SIG-M5 treated with dmso at 0.1 percent for 504 hours (cell line): ENCODE results near the gene SLC24A5.

Experiments used
- DNase-seq: peaks from one replicate; lab custom pipeline; 2025; ENCODE audit not compliant: unreplicated experiment; lab: John Stamatoyannopoulos, UW

SLC24A5 gene

DNA sequence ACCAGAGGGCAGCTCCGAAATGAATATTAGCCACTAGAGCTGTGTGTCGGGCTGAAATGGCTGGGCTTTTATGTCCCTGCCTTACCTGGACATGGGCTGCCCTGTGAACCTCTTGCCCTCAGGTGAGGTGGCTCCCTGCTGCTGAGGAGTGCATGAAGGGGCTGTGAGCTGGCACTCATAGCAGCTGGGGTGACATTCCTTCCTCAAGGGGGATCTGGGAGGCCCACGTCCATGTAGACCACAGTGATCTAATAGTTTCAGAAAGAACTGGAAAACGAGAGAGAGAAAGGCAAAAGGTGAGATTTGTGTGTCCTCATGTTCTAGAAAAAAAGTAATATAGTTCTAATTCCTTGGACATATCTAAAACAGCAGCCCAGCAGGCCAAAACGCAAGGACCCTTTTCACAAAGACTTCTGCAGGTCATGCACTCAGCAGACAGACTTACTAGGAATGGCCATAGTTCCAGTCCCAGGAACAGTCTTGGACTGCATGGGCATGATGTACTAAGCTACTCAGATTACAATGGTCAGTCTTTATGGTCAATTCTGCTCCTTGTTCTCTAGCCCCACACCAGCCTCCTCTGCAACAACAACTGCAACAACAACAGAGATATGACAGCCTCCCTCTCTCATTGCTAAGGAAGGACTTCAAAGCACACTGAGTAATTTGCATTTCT lies 10.8 kb upstream of the SLC24A5 start:
- no peak for DNase-seq

DNA sequence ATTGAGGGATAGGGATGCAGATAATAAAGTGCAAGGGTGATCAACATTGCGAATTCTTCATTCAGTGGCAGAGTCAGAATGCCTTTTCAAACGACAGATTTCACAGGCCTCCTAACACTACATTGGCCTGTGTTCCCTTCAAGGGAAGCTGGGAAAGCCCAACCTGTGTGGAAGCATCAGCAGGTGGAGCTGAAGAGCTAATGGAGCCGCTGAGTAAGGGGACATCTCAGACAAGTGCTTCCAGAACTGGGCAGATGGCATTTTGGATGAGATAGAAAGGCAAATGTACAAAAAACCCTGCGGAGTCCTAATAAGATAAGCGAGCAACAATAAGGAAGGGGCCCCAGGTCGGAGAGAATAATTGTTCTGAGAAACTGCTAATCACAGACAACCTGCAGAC lies 8.5 kb upstream of the SLC24A5 start:
- no peak for DNase-seq

DNA sequence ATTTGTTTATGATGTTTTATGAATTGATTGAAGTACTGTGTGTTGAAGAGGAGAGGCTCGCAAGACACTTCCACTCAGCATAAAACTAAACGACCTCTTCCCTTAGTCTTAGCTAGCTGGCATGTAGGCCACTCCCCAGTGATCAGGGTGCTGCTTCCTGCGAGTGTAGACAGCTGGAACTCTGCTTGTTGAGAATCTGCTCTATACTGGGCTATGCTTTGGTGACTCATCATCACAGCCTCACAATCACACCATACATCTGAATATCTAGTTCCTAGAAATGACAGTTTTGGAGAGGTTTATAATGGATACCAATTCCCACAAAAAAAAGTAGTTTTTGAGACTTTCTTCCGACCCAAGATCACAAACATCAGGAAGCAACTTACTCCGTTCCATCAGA lies 1.5 kb upstream of the SLC24A5 start:
- no peak for DNase-seq

DNA sequence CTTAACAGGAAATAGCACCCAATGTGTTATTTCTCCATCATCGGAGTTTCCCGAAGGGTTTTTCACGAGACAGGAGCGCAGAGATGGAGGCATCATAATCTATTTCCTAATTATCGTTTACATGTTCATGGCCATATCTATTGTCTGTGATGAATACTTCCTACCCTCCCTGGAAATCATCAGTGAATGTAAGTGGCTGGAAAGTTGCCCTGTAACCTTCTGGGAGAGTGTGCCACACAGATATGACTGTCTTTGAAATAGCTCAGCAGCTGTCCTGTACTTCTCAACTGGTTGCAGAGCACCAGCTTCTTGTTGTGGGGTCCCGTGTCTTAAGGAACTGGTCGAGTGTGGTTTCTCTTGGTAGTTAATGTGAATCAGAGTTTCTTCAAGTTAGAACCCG lies 1.1 kb downstream of the SLC24A5 start:
- DNase-seq: no peak

DNA sequence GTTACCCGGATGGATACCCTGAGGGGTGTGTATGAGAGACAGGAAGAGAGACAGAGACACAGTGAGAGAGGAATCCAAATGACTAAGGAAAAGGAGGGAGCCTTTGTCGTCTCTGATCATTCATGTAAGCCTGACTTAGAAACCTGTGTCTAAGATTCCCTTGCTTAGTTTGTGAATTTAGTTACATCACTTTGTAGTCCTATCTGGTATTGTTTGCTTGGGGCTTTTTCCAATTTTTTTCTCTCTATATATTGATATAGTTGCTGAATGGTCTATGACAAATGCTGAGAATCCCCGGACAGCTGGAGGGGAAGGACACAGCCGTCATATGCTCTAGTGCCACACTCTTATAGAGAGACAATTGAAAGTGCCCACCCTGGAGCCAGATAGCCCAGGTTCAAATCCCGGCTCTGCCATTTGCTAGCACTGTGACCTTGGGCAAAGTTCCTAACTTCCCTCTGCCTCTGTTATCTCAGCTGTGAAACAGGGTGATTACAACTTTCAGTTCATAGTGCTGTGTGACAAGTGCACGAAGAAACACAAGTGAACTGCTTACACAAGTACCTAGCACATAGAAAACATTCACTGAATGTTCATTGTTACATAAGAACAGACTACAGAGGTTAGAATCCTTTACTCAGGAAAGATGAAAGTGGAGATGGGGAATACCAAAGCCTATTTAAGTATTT lies 6.0 kb downstream of the SLC24A5 start:
- no peak for DNase-seq

DNA sequence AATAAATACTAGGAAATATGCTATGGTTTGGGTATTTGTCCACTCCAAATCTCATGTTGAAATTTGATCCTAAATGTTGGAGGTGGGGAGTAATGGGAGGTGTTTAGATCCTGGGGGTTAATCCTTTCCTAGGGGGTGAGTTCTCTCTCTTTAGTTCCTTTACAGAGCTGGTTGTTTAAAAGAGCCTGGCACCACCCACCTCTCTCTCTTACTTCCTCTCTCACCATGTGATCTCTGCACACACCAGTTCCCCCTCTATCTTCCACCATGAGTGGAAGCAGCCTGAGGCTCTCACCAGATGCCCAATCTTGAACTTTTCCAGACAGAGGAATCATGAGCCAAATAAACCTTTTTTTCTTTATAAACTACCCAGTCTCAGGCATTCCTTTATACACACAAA lies 10.5 kb downstream of the SLC24A5 start:
- DNase-seq: no peak

DNA sequence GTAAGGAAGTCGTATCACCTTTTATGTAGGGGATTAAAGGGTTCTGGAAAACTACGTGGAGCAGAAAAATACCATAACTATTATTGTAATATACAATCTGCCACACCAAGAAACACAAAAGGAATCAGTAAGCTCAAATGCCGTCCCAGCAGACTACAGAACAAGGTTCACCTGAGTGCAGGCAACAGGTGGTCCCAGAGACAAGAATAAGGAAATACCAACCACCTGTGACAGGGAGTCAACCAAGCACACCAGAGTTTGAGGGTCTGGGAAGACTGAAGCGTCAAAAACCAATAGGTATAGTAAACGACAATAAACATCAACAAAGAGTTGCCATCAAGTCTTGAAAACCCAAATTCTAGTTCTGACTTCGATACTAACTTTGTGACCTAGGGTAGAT lies 12.1 kb downstream of the SLC24A5 start:
- no peak for DNase-seq

DNA sequence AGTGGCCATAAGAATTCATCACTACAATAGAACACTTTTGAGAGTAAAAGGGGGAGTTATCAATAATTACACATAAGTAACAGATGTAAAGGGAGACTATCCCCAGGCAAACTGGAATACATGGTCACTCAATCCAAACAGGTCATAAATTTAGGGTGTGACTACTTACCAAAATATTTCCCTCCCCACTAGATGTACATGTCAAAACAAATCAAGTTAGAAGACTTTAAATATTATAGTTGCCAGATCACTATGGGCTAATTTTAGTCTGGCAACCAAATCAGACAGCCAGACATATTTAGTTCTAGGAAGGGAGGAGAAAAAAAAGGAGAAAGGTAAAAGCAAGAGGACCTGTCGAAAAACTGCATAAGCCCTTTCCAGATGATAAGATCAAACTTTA lies 23.1 kb downstream of the SLC24A5 start:
- no peak for DNase-seq

DNA sequence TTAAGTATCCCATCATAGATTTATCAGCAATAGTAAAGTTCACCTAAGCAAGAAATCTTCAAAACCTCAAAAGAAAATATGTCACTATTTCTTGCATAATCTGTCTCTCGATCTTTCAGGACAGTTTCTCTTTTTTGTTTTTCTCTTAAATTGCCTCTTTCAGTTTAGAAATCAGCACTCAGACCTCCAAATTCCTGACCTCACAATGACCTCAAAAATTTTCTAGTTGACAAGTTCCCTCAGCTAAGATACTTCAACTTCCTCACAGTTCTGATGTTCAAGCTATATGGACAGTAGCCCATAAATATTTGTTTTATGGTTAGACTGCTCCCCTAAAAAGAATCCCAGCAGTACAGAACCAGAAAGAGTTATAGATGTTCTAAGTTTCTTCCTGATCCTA lies 24.1 kb downstream of the SLC24A5 start:
- DNase-seq: no peak

DNA sequence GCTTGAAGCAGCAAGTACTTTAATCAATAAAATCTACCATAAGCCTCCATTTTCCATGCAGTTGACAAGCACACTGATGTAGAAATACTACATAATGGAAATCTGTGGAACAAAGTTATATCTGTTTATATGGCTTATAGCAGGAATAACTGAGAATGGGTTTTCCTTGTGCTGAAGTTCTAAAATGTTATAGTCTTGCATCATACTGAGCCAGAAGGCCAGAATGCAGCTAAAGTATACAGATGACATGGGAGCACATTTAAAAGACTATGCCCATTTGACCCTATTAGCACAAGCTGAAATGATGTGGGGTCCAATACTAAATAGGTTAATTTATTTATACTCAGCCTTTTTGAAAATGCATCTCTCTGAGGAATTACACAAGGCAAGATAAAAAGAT lies 25.1 kb downstream of the SLC24A5 start:
- DNase-seq: no peak

DNA sequence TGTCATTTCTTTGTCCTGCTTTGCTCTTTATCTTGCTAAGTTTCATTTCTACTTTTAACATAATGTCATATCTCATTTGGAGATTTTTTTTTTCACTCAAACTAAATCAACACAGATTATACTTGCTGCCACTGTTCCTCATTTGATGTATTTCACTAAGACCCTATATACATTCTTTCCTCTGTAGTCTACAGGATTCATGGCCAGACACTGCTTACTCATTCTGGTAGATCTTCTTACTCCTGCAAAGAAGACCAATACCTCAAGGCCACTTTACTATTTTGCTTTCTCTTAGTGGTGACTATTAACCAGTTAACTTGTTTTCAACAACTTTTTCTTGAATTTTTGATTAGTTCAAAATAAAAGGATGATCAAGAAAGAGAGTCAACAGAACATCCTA lies 26.6 kb downstream of the SLC24A5 start:
- no peak for DNase-seq

DNA sequence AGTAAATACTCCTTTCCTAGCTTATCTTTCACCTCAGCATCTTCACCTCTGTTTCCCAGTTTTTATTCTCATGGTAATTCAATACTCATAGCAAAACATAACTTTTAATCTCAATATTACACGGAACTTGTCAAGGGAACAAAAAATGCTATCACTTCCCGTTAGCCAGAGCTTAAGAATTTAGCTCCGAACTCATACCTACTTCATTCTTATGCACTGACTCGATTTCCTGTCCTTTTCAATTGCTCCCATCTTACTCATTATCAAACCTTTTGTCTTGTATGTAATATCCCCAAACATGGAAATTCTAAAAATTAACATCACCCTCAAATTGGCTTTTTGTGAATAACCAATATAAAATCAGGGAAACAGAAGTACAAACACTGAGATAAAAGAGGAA lies 29.1 kb downstream of the SLC24A5 start:
- DNase-seq: no peak

DNA sequence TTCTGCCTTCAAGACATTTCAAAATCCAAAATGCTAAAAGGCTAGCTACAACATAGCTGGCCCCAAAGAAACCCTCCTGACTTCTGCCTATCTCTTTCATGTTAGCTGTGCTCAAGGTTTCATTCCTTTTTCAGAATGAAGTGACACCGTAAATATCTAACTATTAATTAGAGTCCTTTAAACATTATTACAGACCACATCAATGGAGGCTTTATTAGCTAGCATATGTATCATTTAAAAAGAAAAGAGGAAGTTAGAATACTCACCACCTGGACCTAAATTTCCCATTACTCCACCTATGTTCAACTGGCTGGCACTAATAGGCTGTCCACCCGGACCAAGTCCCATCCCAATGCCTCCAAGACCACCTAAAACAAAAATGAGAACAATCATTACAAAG lies 32.7 kb downstream of the SLC24A5 start:
- no peak for DNase-seq

DNA sequence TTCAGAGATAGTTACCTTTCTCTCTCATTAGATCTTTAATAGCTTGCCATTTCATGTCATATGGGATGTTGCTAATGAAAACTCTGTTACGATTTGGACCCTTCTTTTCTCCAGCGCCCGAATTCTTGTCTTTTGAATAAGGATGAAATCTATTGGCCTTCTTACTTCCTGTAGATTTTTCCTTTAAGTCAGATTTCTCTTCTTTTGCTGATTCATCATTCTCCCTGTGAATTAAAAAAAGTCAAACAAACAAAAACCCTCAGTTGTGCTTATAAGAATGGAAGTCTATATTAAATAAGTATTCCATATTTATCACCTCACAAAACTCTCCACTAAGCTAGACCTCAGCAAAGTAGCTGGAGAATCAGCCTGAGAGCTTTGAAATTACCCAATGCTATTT lies 47.8 kb downstream of the SLC24A5 start:
- no peak for DNase-seq

DNA sequence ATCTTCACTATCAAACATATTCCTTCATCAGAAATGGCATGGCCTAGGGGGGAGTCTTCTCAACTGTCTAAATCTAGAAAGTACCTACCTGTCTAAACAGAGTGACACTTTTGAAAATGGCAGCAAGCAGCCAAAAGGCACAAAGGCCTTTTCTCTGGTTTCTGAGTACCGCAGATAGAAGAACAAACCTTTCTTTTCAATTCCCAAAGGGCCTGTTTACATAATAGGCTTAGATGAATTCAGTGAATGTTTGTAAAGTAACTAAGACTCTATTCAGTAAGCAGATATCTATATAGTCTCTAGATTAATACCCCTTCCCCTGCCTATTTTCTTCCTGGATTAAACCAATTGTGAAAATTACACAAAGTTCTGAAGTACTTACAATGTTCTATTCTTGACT lies 50.2 kb downstream of the SLC24A5 start:
- DNase-seq: no peak

DNA sequence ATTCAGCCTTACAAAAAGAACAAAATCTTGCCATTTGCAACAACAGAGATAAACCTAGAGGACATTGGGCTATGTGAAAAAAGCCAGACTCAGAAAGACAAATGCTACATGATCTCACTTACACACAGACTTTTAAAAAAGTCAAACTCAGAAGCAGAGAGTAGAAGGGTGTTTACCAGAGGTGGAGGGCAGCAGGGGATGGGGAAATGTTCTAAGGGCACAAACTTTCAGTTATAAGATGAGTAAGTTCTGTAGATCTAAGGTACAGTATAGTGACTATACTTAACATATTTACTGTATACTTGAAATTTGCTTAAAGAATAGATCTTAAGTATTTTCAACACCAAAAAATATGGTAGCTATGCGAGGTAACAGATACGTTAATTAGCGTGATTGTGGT lies 54.3 kb downstream of the SLC24A5 start:
- no peak for DNase-seq

DNA sequence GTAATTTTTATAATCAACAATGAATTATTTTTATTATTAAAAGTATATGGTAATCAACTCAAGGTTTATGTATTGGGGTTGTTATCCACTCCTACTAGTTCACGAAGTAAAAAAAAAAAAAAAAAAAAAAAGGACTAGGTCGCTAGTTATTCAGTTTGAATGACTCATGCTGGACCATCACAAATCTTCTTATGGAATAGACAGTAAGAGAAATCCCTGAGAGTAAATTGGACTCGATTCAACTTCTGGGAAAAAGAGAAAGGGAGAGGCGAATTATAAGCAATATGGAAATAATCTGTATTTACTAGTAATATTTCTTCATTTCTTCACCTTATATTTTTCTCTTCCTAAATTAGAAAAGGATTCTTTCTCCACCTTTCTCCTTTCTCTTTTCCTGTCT lies 55.3 kb downstream of the SLC24A5 start:
- no peak for DNase-seq

DNA sequence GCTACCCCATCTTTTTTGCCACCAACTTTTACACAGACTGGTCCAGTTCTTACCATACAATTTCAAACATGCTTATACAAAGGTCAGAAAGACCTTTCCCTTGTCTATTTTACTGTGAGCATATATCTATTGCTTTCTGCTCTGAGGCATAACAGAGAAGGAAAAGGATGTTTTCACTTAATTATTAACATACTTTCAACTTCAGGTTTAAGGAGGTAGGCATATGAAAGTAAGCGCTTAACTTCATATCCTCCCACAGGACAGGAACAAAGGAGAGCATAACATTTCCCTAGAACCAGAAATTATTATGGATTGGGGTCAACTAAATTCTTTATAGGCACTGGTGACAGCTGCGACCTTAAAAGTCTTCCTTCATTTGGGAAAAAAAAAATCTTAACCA lies 56.2 kb downstream of the SLC24A5 start:
- no peak for DNase-seq

DNA sequence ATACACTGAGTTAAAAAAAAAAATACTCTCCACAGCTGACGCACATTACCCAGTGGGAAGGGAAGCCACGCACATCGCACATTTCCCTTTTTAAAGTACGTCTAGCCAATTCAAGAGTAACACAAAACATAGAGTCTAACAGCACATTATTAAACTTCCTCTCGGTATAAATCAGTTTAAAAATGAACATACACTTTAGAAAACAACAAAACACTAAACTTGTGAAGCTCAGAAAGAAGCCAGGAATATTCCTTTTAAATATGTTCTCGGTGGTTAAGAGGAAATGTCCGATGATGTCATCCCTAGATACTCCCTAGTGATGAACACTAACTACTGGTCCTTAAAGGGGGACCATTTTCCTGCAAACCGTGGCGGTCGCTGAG lies 56.6 kb downstream of the SLC24A5 start:
- DNase-seq: no peak

DNA sequence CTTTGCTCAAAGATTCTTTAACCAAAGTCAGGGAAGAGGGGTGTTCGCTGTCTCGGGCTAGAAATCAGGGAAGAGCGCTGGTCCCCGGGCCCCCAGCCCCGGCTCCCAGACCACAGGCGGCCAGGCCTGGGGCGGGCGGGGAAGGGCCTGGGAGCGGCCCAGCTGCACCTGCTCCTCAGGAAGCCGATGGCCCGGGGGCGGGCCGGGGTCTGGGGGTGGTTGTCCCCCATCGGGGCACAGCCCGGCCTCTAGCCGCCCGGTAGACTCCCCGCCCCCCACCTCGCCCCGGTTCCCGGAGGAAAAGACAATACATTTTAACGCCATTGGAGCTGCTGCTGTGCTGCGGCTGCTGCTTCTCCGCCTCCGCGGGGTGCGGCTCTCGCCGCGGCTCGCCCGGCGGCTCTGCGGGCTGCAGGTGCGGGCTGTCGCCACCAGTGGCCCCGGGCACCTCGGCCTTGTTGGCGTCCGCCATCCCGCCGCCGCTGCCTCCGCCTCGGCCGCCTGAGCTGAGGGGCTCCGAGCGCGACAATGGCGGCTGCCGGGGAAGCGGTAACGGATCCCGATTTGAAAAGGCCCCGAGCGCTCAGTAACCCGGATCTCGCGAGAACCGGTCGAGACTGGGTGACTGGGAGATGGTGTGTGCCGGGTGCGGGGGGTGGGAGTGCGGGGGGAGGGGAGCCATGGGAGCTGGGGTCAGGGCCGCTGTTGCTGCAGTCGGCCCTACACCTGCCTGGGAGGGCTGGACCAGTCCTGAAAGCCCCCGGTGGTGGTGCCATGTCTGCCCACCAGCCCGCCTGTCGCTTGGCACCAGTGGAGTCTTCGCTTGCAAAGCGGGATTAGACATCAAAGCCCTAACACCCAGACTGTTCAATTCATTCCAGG lies 57.2 kb downstream of the SLC24A5 start, which contains the start of gene MYEF2:
TSS of gene MYEF2 (minus strand) at position 530 of the 882 bp plus-strand sequence. CDS start at position 472, 58 bp downstream.
- DNase-seq: no peak

DNA sequence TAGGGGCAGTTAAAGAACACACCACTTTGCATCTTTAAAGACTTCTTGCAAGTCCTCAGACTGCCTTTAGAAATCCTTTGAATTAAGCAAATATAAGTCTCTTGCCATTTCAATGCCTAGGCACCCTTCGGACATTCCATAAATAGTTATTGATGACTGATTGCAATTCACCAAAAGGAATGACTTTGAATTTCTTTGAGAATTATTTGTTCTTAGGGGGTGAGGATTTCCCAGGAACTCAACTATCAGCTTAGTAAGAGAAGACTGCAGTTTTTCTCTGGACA lies 57.8 kb downstream of the SLC24A5 start:
- DNase-seq: no peak

DNA sequence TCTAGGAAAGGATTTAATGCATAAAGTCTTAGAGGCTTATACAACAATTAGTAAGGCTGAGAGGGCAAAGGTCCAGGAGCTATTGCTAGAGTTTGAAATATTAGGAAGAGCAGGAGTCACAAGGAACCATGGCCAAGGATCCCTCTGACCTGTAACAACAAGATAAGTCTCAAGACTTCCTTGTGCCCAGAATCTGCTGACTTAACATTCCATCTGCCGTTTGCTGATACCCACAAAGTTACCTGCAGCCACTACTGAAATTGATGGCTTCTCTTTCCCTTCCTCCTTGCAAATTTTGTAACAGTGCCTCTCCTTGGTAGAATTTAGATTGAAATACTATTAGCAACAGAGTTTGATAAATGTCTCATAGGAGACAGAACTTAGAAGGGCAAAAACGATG lies 62.0 kb downstream of the SLC24A5 start:
- DNase-seq: no peak
